PC-3 (cell line): Measurements from ENCODE around the gene GSDMA. TPM values are rescaled to one million over a fixed set of nuclear protein-coding genes. Genes with fewer than 3 reads are reported as not detected.
"Not testable (repeated sequence)": the region's sequence is repeated elsewhere in the genome, so short reads cannot be mapped to it uniquely, and the experiment has no call there.

ENCODE experiments used
- ATAC-seq: fragments of 200-7000 bp; cut with Tn5 transposase; 2 replicates; pipeline ENCODE4 v1.9.1; 2020; ENCODE audit warnings: mild to moderate bottlenecking, moderate library complexity
- BruUV-seq: library from RNA; stranded (reverse); fragments of 400-500 nt; replicated peaks from 2 replicates; lab custom pipeline; 2021; lab: Mats Ljungman, UMichigan
- CTCF ChIA-PET: fragments of 300-600 bp; sonication (Branson Sonifier 250); formaldehyde crosslinking; loops from one replicate; lab custom pipeline; 2022; ENCODE audit warnings: antibody characterized with exemption; lab: Charles Lee
- POLR2A ChIA-PET: fragments of 300-600 bp; sonication (Branson Sonifier 250); formaldehyde crosslinking; loops from one replicate; lab custom pipeline; 2022; ENCODE audit warnings: antibody characterized with exemption; ENCODE audit not compliant: unreplicated experiment; lab: Charles Lee
- DNase-seq: peaks from one replicate; pipeline ENCODE4 v3.0.0-alpha.2; 2015
- H2AFZ ChIP-seq: fragments of 300-600 bp; sonication (generic); 2 replicates; pipeline ENCODE4 v1.6.0; 2016; ENCODE audit warnings: antibody characterized with exemption, low read length
- H3F3A ChIP-seq: fragments of 300-600 bp; sonication (generic); one replicate; pipeline ENCODE4 v1.6.0; 2017; ENCODE audit warnings: antibody characterized with exemption, low read length, control low read depth, mild to moderate bottlenecking; ENCODE audit not compliant: unreplicated experiment
- H3K27ac ChIP-seq: fragments of 300-600 bp; sonication (generic); 2 replicates; pipeline ENCODE4 v1.5.1; 2016; ENCODE audit warnings: mild to moderate bottlenecking, low read length
- H3K27me3 ChIP-seq: fragments of 300-600 bp; sonication (generic); 2 replicates; pipeline ENCODE4 v1.6.1; 2016; ENCODE audit warnings: low read length, mixed read lengths
- H3K36me3 ChIP-seq: fragments of 300-600 bp; sonication (generic); 2 replicates; pipeline ENCODE4 v1.6.1; 2016; ENCODE audit warnings: low read depth, mixed run types, low read length, mixed read lengths
- H3K4me1 ChIP-seq: fragments of 300-600 bp; sonication (generic); 2 replicates; pipeline ENCODE4 v1.5.1; 2016; ENCODE audit warnings: low read length; ENCODE audit not compliant: insufficient read depth
- H3K4me2 ChIP-seq: fragments of 300-600 bp; sonication (generic); 2 replicates; pipeline ENCODE4 v1.6.0; 2016; ENCODE audit warnings: low read length
- H3K4me3 ChIP-seq: fragments of 300-600 bp; sonication (generic); 2 replicates; pipeline ENCODE4 v1.5.1; 2016; ENCODE audit warnings: mild to moderate bottlenecking, low read length, mixed read lengths
- H3K79me2 ChIP-seq: fragments of 300-600 bp; sonication (generic); 2 replicates; pipeline ENCODE4 v1.6.1; 2017; ENCODE audit warnings: low read length, mixed read lengths
- H3K9ac ChIP-seq: fragments of 300-600 bp; sonication (generic); 2 replicates; pipeline ENCODE4 v1.6.0; 2016; ENCODE audit warnings: mild to moderate bottlenecking, low read length
- H3K9me2 ChIP-seq: fragments of 300-600 bp; sonication (generic); replicated peaks from 2 replicates; pipeline ENCODE4 v1.6.1; 2016; ENCODE audit warnings: mixed run types, low read length, mixed read lengths
- H3K9me3 ChIP-seq: fragments of 300-600 bp; sonication (generic); 2 replicates; pipeline ENCODE4 v1.6.1; 2016; ENCODE audit warnings: low read length, mixed read lengths
- H4K20me1 ChIP-seq: fragments of 300-600 bp; sonication (generic); 2 replicates; pipeline ENCODE4 v1.6.1; 2016; ENCODE audit warnings: low read length, mixed read lengths
- CTCF ChIP-seq: fragments of 300-600 bp; sonication (generic); conservative IDR thresholded peaks from 2 replicates; pipeline ENCODE4 v1.5.1; 2017; ENCODE audit warnings: antibody characterized with exemption, low read depth, mild to moderate bottlenecking, low read length
- EZH2 ChIP-seq: fragments of 300-600 bp; sonication (generic); IDR thresholded peaks from one replicate; pipeline ENCODE4 v1.6.1; 2017; ENCODE audit warnings: antibody characterized with exemption, mild to moderate bottlenecking, low read length; ENCODE audit not compliant: unreplicated experiment
- EZH2phosphoT487 ChIP-seq: fragments of 300-600 bp; sonication (generic); IDR thresholded peaks from 2 replicates; pipeline ENCODE4 v1.6.1; 2018; ENCODE audit warnings: mild to moderate bottlenecking, antibody characterized with exemption, low read length, borderline replicate concordance
- intact Hi-C: fragments of 100-400 bp; cut with micrococcal nuclease; formaldehyde crosslinking; loops from 2 replicates; pipeline ENCODE4 v1.9.0; 2023
- total RNA-seq: library from RNA; depleted of rRNA; stranded (reverse); fragments of >200 nt; gene quantifications from 2 replicates; pipeline ENCODE4 v1.2.3, GENCODE V29; 2014

Gene GSDMA
- total RNA-seq, 1 experiment from 2014 or later, result not detected

GRCh38 chr17:39946551-39947330 lies 16.1 kb upstream of the GSDMA start:
- Histone ChIP-seq H3K9me2 (no peaks in the 10 kb centered on the region), H3K79me2 (no peaks in the 10 kb centered on the region), H3K36me3 (no peaks in the 10 kb centered on the region), H3K9ac (no peak overlapping the region), H3K27ac (no peak overlapping the region), H3K4me3 (no peak overlapping the region), H4K20me1 (no peaks in the 10 kb centered on the region), H2AFZ (no peak overlapping the region), H3K9me3 (no peaks in the 10 kb centered on the region), H3K4me1 (no peaks in the 10 kb centered on the region), H3F3A (no peaks in the 10 kb centered on the region), H3K27me3 (no peaks in the 10 kb centered on the region), H3K4me2 (no peak overlapping the region)
- CTCF ChIA-PET, result no interaction called here
- intact Hi-C loops, result no loop called here
- no peak for DNase-seq
- POLR2A ChIA-PET, result no interaction called here
- no peak for ATAC-seq
- TF ChIP-seq EZH2 (no peak), CTCF (no peak), EZH2phosphoT487 (no peak)
- no TSS peak for BruUV-seq

GRCh38 chr17:39948489-39948828 lies 14.3 kb upstream of the GSDMA start:
- H3K4me1 ChIP-seq, H3K4me3 ChIP-seq, POLR2A ChIA-PET, H3K79me2 ChIP-seq, H3K4me2 ChIP-seq, H2AFZ ChIP-seq, CTCF ChIA-PET, H3K9ac ChIP-seq, intact Hi-C loops, H3K27ac ChIP-seq, BruUV-seq, H3K27me3 ChIP-seq, H4K20me1 ChIP-seq, H3F3A ChIP-seq, H3K9me2 ChIP-seq, DNase-seq, H3K9me3 ChIP-seq, H3K36me3 ChIP-seq, ATAC-seq: not testable (repeated sequence)

GRCh38 chr17:39949028-39949427 lies 13.8 kb upstream of the GSDMA start:
- TF ChIP-seq CTCF, result no peak
- TF ChIP-seq EZH2phosphoT487, result no peak
- no peak for TF ChIP-seq EZH2
- no peak for DNase-seq
- Histone ChIP-seq H3K36me3 (no peaks in the 10 kb centered on the region), H4K20me1 (no peaks in the 10 kb centered on the region), H3K9ac (no peak overlapping the region), H3K9me2 (no peaks in the 10 kb centered on the region), H3K9me3 (no peaks in the 10 kb centered on the region), H3K4me2 (no peak overlapping the region), H3K4me3 (no peak overlapping the region), H3K4me1 (peaks cover 8% of the 10 kb centered on the region), H3K79me2 (no peaks in the 10 kb centered on the region), H3F3A (no peaks in the 10 kb centered on the region), H3K27ac (no peak overlapping the region), H2AFZ (no peak overlapping the region), H3K27me3 (no peaks in the 10 kb centered on the region)
- ATAC-seq, result no peak
- POLR2A ChIA-PET, result no interaction called here
- no TSS peak for BruUV-seq
- intact Hi-C loops, result no loop called here
- CTCF ChIA-PET, result no interaction called here
